GM19043 (cell line): Measurements from ENCODE around the gene UCK1.

Experiments used
- ATAC-seq: cut with Tn5 transposase; IDR thresholded peaks from one replicate; pipeline ENCODE4 v1.9.1; 2021; ENCODE audit warnings: low read depth; ENCODE audit not compliant: unreplicated experiment

UCK1 gene

GRCh38 chr9:131478421-131478868 is 52.6 kb downstream of the UCK1 start:
- no peak for ATAC-seq

- ATAC-seq = no peak
Measured at GRCh38 chr9:131477816-131478419, 53.1 kb downstream of the UCK1 start.

GRCh38 chr9:131477367-131477766 is 53.7 kb downstream of the UCK1 start:
- no peak for ATAC-seq

GRCh38 chr9:131476777-131477345 is 54.2 kb downstream of the UCK1 start:
- ATAC-seq = no peak

GRCh38 chr9:131475956-131476776 is 54.9 kb downstream of the UCK1 start:
- ATAC-seq = no peak

- no peak for ATAC-seq
Measured at GRCh38 chr9:131475111-131475955, 55.7 kb downstream of the UCK1 start.

GRCh38 chr9:131474711-131475110 is 56.4 kb downstream of the UCK1 start:
- ATAC-seq = no peak

- no peak for ATAC-seq
Measured at GRCh38 chr9:131473891-131474290, 57.2 kb downstream of the UCK1 start.
